HG03342 (cell line): Measurements from ENCODE around the gene EDAR.

ENCODE experiments used
- ATAC-seq: cut with Tn5 transposase; IDR thresholded peaks from one replicate; pipeline ENCODE4 v1.9.1; 2021; ENCODE audit warnings: mild to moderate bottlenecking, moderate library complexity; ENCODE audit not compliant: unreplicated experiment

Gene EDAR

DNA sequence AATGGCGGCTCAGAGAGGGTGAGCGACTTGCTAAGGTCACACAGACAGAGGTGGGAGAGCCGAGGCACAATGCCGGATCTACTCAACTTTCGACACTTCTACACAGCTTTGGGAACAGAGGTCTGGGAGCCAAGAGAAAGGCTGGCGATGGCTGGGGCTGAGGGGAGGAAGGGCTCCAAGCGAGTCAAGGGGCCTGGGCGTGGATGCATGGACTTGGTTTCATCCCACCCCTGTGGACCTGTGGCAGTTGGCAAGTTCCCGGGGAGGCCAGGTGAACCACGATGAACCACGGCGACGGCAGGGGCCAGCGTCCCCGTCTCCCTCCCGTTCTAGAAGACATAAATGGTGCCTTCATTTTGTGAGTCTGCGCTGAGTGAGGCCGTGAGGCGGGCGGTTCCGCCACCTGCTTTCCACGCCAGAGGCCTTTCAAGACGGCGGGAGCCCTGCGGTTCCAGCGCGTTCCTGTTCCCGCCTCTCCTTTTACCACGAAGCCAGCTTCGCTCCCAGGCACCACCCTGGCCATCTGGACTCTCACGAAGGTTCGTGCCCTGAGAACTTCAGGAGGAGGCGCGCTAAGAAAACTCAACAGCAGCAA is 46.7 kb downstream of the EDAR start:
- ATAC-seq, result no peak

DNA sequence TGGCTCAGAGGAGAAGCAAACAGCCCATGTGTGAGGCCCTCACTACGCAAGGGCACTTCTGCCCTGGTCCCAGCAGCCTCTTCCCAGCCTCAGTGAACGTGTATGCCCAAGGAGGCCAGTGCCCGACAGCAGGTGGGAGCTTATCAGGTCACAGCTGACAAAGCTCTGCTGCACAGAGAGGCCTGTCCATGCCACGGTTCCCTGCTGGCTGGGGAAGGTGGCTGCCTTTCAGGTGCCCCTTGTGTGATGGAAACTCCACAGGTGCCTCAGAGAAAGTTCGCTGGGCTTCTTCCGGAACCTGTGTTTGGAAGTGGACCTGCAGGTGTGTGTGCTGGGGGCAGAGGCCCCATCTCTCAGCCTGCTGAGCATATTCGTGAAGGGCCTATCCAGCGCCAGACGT is 47.3 kb downstream of the EDAR start:
- ATAC-seq, result no peak

DNA sequence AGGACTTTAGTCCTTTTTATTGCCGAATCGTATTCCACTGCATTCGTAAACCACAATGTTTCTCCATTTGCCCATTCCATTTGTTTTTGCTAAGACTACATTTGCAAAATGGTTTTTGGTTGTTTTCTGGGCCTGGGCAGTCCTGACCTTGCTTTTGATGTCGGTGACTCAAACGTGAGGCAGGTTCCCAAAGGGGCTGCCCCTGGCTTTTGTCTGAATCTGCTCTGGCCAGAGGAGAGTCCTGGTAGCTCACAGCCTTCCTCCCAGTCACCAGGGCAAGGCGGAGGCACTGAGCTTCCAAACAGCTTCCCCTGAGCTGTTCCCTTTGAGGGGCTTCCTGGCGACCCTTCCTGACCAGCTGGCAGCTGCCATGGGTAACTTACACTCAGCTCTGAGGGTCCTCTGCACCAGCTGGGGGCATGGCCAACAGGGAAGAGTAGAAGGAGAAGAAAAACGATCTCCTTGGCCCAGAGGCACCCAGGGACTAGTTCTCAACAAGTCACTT is 47.8 kb downstream of the EDAR start:
- ATAC-seq, result no peak

- no peak for ATAC-seq
Measured at GRCh38 chr2:108940156-108940555, 48.9 kb downstream of the EDAR start.

GRCh38 chr2:108938077-108938710 is 50.8 kb downstream of the EDAR start:
- ATAC-seq, result no peak

DNA sequence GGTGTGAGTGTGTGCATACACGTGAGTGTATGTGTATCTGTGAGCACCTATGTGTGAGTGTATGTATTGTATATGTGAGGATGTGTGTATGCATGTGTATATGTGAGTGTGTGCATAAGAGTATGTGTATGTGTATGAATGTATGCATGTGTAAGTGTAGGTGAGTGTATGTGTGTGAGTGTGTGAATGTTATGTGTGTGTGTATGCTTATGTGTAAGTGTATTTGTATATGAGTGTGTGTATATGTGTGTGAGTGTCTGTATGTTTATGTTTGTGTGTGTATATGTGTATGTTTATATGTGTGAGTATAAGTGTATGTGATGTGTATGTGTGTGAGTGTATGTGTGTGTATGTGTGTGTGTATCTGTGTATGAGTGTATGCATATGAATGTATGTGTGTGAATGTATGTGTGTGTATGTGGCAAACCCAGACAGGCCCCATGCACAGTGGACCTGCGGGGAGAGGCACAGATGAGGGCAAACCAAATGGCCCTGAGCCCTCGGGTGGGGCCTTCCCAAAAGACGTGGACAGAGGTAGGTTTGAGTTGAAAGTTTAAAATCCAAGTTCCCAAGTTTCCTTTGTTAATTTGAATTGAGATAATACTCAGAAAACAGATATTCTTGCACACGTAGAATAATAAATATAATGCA is 51.5 kb downstream of the EDAR start:
- ATAC-seq, result no peak

GRCh38 chr2:108936866-108937265 is 52.2 kb downstream of the EDAR start:
- no peak for ATAC-seq

DNA sequence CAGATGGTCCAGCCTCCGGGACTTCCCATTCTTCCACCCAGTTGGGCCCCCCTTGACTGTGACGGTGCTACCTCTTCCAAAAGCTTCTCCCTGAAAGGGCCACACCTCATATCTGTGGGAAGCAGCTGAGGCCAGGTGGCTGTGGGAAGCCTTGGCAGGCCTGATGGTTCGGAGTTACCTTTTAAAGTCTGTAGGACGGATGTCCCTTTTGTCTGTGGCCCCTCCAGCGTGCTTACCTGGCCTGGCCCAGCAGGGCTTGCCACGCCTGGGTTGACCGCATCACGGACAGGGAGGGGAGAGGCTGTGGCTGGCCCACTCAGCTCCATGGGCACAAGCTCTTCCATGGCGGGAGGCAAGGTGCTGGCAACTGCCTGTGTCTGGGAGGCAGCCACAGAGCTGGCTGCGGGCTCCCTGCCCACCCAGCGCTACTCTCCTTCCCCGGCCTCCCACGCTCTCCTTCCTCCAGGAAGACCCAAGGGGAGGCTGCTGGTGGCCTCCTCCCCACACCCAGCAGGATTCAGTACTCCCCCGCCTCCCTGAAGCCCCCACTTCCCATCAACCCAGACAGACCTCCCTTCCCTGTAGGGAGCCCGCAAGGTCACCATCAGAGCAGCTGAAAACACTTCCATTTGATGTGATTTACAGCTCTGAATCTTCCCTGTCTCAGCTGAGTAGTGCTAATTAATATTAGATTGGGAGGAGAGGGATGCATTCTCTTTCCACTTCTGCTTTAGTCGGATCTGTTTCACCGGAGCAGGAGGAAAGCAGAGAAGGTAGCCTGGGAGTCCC is 52.8 kb downstream of the EDAR start:
- no peak for ATAC-seq

DNA sequence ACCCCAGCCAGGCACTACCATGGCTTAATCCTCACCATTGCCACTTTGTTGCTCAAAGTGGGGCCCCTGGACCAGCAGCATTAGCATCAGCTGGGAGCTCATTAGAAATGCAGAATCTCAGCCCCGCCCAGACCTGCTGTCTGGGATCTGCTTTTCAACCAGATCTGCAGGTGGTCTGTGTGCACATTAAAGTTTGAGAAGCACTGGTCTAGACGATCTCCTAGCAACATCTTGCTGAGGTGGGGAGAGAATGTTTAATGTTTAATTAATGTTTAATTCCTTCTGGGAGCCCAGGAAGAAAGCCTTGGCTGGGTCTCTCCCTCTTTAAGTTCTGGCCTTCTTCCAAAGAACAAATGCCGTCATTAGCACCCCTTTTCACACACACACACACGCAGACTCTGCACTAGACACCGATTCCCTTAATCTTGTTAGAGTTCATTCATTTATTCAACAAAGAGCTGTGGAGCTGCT is 53.7 kb downstream of the EDAR start:
- no peak for ATAC-seq

DNA sequence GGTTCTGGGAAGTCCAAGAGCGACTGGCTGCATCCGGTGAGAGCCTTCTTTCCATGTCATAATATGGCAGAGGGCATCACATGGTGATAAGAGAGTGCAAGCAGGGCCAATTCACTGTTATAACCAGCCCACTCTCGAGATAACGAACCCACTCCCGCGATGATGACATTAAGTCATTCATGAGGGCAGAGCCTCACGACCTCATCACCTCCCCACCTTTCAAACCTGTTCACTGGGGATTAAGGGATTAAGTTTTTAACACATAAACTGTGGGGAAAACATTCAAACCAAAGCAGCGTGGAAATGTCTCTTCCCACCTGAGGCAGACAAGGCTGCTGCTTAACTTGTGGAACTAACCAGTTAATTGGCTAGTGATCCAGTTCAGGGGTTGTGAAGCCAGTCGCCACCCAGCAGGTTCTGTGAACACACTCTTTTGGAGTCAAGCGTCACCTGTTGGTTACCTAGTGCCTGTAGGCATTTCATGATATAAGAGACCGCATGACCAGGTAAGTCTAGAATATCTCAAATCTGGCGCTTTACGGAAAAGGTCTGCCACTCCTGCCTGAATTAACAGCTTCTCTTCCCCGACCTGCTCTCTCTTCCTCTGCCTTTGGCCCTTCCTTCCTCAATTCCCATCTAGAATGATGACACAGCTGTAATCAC is 54.3 kb downstream of the EDAR start:
- no peak for ATAC-seq

DNA sequence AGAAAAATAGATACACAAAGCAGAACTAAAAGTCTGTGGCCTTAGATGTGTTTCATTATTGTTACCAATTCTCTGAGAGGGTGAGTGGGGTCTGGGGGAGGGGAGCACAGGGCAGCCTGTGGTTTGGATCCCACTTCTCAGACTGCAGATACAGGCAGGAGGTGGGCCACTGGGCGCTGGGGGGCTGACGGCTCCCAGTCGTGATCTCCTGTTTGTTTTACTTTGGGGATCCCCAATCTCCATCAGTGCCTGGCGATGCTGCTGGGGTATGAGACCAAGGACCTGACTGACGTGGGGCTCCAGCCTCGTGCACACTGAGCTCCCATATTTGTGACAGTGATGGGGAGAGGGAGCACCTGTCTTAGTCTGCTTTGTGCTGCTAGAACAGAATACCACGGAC is 54.9 kb downstream of the EDAR start:
- no peak for ATAC-seq

- no peak for ATAC-seq
Measured at GRCh38 chr2:108933691-108934117, 55.3 kb downstream of the EDAR start.

DNA sequence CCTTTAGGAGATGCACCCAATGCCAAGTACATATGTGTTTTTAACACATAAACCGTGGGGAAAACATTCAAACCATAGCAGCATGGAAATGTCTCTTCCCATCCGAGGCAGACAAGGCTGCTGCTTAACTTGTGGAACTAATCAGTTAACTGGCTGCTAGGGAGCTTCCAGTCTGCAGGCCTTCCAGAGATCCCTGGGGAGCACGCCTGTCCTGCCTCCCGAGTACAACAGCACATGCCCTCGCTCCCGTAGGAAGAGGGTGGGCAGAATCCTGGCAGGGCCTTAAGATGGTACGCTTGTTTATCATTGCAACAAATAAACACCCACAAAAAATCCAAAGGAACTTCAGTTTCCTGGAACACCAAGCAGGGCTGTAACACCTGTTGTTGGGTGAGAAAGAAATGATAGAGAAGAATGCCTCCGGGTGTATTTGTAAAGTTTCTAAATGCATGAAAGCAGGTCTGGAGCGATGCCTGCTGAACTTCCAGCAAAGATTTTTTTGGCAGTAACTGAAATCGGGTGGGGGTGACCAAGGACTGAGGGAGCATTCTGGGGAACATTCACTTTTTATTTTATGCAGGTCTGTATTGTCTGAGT is 56.2 kb downstream of the EDAR start:
- no peak for ATAC-seq

DNA sequence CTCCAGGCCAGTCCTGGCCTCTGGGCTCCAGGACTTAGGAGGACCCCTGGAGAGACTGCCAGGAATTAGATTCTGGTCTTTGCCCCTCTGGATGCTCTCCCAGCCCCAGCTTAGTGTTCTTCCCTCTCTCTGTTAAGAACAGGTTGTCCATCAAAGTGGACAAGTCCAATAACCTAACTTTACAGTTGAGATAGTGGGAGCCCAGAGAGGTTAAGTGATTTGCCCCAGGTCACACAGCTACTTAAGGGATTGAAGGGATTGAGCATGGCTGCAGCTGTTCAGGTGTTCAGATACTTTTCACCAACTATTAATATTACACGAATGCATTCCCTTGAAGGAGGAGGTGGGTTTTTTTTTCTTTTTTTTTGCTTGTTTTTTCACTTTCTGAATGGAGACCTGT is 57.6 kb downstream of the EDAR start:
- no peak for ATAC-seq

DNA sequence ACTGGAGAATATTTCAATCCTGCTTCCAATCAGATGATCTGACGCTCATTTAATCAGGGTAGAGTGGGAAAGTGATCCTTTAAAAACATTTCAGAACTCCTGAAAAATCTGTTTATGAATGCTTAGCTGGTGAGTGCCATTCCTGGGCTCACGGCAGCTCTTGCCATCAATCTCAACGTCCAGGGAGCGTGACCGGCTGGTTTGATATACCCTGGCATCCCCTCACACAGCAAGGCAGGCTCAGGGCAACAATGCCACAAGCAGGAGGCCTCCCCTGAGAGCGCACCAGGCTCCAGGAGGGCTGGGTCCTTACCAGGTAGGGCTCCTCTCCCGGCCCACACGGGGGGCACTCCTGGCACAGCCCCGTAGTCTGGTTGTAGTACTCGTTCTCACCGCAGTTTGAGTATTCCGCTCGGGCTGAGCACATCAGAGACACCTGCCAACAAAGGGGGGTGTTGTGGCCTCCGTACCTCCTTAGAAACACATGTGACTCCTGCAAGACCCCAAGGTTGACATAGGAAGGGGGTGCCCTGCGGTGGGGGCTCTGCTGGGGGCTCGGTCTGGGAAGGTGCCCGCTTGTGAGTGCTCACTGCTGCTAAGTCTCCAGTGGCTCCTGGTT is 59.1 kb downstream of the EDAR start:
- no peak for ATAC-seq

- ATAC-seq, result no peak
Measured at GRCh38 chr2:108928660-108929377, 60.2 kb downstream of the EDAR start.

- ATAC-seq, result no peak
Measured at GRCh38 chr2:108927936-108928659, 60.9 kb downstream of the EDAR start.

GRCh38 chr2:108927405-108927804 is 61.6 kb downstream of the EDAR start:
- ATAC-seq, result no peak
